HFF-Myc (cell line): Measurements from ENCODE around the gene KIF21A.

Source experiments
- DNase-seq: peaks from one replicate; pipeline ENCODE4 v3.0.0-alpha.2; 2011; ENCODE audit warnings: low read depth; ENCODE audit errors: extremely low read depth
- H3K4me3 ChIP-seq: replicated peaks from 2 replicates; pipeline ENCODE4 v1.5.1; 2011; ENCODE audit warnings: low read depth, mild to moderate bottlenecking, control low read depth, low read length
- TF ChIP-seq, protein P1 (sequence below): IDR thresholded peaks from 2 replicates; pipeline ENCODE4 v1.5.1; 2012; ENCODE audit warnings: mild to moderate bottlenecking, low read depth, low read length, control low read depth; ENCODE audit errors: missing control alignments

The KIF21A gene

DNA sequence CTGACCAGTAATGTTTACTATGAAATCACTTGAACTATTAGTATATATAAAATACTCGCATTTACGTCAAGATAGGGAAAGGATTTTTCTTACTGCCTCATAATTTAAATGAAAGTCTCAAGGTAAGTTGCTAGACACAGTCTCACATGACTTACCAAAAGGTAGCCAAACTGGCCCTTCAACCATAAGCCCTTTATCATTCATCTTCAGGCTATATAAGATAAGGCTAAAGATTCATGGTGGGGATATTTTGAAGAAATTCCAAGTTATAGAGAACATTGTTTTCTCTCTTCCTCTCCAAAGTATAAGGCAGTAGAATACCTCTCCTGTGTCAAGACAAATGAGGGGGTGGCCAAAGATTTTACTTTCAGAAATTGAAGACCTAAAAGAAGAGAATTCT lies 23.4 kb downstream of the KIF21A start:
- no peak overlapping the region for H3K4me3 ChIP-seq
- DNase-seq, result no peak
- TF ChIP-seq, protein P1, sequence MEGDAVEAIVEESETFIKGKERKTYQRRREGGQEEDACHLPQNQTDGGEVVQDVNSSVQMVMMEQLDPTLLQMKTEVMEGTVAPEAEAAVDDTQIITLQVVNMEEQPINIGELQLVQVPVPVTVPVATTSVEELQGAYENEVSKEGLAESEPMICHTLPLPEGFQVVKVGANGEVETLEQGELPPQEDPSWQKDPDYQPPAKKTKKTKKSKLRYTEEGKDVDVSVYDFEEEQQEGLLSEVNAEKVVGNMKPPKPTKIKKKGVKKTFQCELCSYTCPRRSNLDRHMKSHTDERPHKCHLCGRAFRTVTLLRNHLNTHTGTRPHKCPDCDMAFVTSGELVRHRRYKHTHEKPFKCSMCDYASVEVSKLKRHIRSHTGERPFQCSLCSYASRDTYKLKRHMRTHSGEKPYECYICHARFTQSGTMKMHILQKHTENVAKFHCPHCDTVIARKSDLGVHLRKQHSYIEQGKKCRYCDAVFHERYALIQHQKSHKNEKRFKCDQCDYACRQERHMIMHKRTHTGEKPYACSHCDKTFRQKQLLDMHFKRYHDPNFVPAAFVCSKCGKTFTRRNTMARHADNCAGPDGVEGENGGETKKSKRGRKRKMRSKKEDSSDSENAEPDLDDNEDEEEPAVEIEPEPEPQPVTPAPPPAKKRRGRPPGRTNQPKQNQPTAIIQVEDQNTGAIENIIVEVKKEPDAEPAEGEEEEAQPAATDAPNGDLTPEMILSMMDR, result no peak

DNA sequence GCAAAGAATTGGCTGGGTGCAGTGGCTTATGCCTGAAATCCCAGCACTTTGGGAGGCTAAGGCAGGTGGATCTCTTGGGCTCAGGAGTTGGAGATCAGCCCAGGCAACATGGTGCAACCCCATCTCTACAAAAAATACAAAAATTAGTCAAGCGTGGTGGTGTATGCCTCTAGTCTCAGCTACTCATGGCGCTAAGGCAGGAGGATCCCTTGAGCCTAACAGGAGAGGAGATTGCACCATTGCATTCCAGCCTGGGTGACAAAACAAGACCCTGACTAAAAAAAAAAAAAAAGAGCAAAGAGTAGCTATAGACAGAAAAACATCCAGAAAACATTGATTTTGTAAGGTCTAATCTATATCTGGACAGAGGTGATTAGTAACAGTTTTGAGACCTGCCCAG lies 25.0 kb downstream of the KIF21A start:
- no peak for DNase-seq
- no peak overlapping the region for H3K4me3 ChIP-seq
- TF ChIP-seq, protein P1, result no peak

DNA sequence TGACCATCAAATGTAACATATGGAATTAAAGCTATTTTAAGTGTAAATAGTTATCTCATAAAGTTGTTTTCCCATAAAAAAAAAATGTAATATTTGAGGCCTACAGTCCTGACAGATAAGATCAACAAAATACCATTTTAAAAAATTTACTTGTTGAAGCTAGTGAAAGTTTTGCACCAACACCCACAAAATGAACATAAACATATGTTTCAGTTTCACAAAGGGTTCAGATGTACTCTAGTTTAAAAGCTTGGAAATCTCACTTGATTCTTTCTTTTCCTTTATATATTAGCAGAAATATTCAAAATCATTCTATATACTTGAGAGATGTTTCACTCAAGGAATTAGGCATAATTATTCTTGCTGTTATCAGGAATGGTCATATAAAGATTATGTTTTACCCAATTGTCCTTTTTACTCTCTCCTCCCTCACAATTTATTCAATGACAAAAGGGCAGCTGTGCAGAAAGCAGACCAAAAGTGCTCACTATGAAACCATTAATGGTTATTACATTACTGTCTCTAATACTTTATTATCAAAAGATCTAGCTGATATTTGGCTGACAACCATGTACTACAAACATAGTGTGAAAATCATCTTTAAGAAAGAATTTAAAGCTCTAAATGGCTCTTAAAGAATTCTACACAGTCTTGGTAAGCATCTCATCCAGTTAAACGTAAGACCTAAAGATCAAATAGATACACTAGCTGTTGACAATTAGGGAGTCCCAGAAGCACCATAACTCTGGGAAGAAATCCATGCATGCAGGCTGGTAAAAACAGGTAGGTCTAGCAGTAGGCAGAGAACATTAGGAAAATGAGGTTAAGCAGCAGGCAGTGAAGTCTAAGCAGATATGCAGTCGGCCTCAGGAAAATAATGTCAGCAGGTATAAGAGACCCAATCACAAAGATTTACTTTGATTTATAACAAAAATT lies 28.8 kb downstream of the KIF21A start:
- no peak overlapping the region for H3K4me3 ChIP-seq
- TF ChIP-seq, protein P1, result no peak
- no peak for DNase-seq

DNA sequence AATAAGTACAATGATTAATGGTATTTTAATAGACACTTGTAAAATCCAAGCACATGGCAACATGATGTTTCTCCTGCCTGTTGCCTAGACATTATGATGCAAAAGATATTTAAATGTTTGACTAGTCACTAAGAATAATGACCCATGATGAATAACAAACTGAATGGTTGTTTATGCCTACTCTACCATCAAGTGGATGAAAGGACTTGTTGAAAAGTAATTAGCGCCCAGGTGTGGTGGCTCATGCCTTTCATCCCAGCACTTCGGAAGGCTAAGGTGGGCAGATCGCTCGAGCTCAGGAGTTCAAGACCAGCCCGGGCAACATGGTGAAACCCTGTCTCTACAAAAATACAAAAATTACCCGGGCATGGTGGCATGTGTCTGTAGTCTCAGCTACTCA lies 30.7 kb downstream of the KIF21A start:
- no peak for DNase-seq
- H3K4me3 ChIP-seq, result no peak overlapping the region
- TF ChIP-seq, protein P1, result no peak

DNA sequence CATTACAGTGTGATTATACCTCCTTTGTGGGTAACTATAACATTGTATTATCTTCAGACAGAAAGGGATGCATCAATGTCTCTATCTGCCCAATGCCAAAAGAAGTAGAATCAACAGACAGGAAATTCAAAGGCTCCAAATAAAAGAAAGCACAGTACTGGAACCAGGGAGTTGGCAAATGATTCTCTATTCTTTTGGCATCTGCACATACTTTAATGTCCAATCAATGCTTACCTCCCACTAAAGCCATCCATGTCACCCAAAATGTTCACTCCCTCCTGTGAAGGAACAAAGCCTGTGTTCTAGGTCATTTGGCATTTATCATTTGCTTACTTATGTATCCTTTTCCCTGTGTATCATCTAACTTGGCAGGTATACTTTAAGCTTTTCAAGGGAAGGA lies 36.7 kb downstream of the KIF21A start:
- H3K4me3 ChIP-seq, result no peak overlapping the region
- DNase-seq, result no peak
- TF ChIP-seq, protein P1, result no peak

DNA sequence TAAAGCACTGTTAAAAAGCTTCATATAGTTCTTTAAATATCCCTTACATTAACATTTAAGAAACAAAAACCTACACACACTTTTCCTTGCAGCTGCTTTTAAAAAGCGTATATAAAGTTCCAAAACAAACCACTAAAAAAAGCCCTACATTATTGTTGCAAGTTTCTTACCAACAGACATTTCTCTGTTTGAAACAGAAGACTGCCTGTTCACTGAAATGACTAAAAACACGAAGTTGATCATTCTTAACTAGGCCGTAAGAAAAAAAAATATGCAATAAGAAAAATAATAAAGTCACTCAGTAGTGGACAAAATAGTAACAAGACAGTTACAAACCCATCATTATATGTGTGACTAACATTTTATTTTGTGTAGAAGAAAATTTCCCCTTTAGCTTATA lies 37.3 kb downstream of the KIF21A start:
- DNase-seq, result no peak
- no peak overlapping the region for H3K4me3 ChIP-seq
- TF ChIP-seq, protein P1, result no peak
